ENCODE results near the gene KRTAP4-1. TPM values are rescaled to one million over a fixed set of nuclear protein-coding genes. Genes with fewer than 3 reads are reported as not detected.
"Not testable (repeated sequence)": the region's sequence is repeated elsewhere in the genome, so short reads cannot be mapped to it uniquely, and the experiment has no call there.

Gene KRTAP4-1
- total RNA-seq, 2 experiments from 2014 or later, result not detected

DNA sequence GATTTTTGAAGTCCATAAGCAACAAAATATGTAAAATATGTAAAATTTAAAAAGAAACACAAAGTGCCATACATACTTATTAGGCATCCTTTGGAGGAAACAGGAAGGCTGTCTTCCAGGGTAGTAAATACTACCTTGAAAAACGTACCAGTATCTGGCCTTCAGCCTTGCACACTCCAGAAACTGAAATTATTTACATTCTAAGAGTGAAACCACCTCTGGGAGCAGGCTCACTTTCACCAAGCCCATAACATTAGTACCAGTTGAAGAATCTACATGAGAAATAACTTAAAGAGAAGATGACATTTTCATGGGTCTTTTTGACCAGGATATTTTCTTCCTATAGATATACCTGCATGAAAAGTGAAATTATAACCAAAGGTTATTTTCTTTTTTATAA lies 11.4 kb upstream of the KRTAP4-1 start:
- H3K27me3 Mint-ChIP-seq (ENCODE audit: low read depth), result peaks cover 13% of the 10 kb centered on the region
- no peak overlapping the region for H3K27ac Mint-ChIP-seq
- no peak overlapping the region for H3K4me3 Mint-ChIP-seq
- H3K36me3 Mint-ChIP-seq (ENCODE audit: low read depth), result no peaks in the 10 kb centered on the region
- ChIA-PET POLR2A (no interaction called here), CTCF (no interaction called here)
- no peaks in the 10 kb centered on the region for H3K9me3 Mint-ChIP-seq (ENCODE audit: insufficient read depth)
- no peaks in the 10 kb centered on the region for H3K4me1 Mint-ChIP-seq (ENCODE audit: low read depth)
- no peak for DNase-seq
- no peak for ATAC-seq

DNA sequence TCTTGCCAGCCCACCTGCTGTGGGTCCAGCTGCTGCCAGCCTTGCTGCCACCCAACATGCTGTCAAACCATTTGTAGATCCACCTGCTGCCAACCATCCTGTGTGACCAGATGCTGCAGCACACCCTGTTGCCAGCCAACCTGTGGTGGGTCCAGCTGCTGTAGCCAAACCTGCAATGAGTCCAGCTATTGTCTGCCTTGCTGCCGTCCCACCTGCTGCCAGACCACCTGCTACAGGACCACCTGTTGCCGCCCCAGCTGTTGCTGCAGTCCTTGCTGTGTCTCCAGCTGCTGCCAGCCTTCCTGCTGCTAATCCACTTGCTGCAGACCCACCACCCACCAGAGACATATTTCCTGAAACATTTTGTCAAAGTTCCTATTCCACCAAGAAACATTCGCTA lies 5.6 kb upstream of the KRTAP4-1 start:
- ATAC-seq, result no peak
- ChIA-PET CTCF (no interaction called here), POLR2A (no interaction called here)
- Mint-ChIP-seq H3K27me3 (ENCODE audit: low read depth) (peaks cover 7% of the 10 kb centered on the region), H3K9me3 (ENCODE audit: insufficient read depth) (no peaks in the 10 kb centered on the region), H3K27ac (no peak overlapping the region), H3K4me3 (no peak overlapping the region), H3K4me1 (ENCODE audit: low read depth) (no peaks in the 10 kb centered on the region), H3K36me3 (ENCODE audit: low read depth) (no peaks in the 10 kb centered on the region)
- DNase-seq, result no peak

DNA sequence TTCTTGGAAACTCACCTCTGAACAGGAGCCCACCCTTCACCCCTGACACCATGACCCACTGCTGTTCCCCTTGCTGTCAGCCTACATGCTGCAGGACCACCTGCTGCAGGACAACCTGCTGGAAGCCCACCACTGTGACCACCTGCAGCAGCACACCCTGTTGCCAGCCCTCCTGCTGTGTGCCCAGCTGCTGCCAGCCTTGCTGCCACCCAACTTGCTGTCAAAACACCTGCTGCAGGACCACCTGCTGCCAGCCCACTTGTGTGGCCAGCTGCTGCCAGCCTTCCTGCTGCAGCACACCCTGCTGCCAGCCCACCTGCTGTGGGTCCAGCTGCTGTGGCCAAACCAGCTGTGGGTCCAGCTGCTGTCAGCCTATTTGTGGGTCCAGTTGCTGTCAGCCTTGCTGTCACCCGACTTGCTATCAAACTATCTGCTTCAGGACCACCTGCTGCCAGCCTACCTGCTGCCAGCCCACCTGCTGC lies 5.2 kb upstream of the KRTAP4-1 start, which contains the start of gene KRTAP9-1:
KRTAP9-1 (plus strand) TSS at position 51 of the 482 bp plus-strand sequence; CDS start at position 51, 0 bp downstream.
- H3K27ac Mint-ChIP-seq; ATAC-seq; H3K9me3 Mint-ChIP-seq (ENCODE audit: insufficient read depth); H3K4me3 Mint-ChIP-seq; H3K4me1 Mint-ChIP-seq (ENCODE audit: low read depth); DNase-seq; POLR2A ChIA-PET; H3K36me3 Mint-ChIP-seq (ENCODE audit: low read depth); CTCF ChIA-PET; H3K27me3 Mint-ChIP-seq (ENCODE audit: low read depth): not testable (repeated sequence)

DNA sequence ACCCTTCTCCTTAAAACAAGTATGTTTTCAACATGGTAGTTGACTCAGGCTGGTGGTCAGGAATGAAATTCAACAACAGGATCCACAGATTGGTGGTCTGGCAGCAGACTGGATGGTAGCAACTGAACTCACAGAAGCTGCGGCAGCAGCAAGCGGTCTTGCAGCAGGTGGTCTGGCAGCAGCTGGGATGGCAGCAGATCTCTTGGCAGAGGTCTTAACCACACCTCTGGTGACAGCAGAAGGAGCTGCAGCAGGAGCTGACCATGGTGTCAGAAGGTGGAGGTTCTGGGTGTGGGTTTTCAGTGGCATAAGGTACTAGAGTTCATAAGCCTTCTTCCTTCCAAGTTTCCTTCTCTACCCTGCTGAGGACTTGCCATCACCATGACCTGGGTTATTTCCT lies 2.2 kb upstream of the KRTAP4-1 start:
- H3K27me3 Mint-ChIP-seq (ENCODE audit: low read depth), result peaks cover 10% of the 10 kb centered on the region
- H3K4me1 Mint-ChIP-seq (ENCODE audit: low read depth), result no peaks in the 10 kb centered on the region
- DNase-seq (no peak), ATAC-seq (no peak)
- no peak overlapping the region for H3K4me3 Mint-ChIP-seq
- H3K27ac Mint-ChIP-seq, result no peak overlapping the region
- CTCF ChIA-PET, result no interaction called here
- H3K36me3 Mint-ChIP-seq (ENCODE audit: low read depth), result no peaks in the 10 kb centered on the region
- POLR2A ChIA-PET, result no interaction called here
- no peaks in the 10 kb centered on the region for H3K9me3 Mint-ChIP-seq (ENCODE audit: insufficient read depth)

DNA sequence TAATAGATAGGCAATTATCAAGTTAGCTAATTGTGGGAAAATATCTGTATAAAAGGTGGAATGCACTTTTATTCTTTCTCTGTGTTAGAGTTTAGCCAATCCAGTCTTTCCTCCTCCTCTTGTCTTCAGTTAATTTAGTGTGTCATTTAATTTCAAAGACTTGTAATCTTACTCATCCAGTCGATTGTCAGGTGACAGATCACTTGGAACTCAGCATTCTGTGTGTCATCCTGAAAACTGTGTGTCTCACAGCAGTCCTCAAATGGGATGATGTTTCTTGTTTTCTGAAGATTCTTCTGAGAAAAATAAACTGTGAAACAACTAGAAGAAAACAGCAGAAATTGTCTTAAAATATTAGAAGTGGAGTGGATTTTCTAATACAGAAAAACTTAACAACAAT lies 290 bp upstream of the KRTAP4-1 start:
- no peaks in the 10 kb centered on the region for H3K36me3 Mint-ChIP-seq (ENCODE audit: low read depth)
- CTCF ChIA-PET, result no interaction called here
- no peak overlapping the region for H3K4me3 Mint-ChIP-seq
- peaks cover 8% of the 10 kb centered on the region for H3K27me3 Mint-ChIP-seq (ENCODE audit: low read depth)
- H3K9me3 Mint-ChIP-seq (ENCODE audit: insufficient read depth), result no peaks in the 10 kb centered on the region
- POLR2A ChIA-PET, result no interaction called here
- ATAC-seq (no peak), DNase-seq (no peak)
- no peaks in the 10 kb centered on the region for H3K4me1 Mint-ChIP-seq (ENCODE audit: low read depth)
- no peak overlapping the region for H3K27ac Mint-ChIP-seq

DNA sequence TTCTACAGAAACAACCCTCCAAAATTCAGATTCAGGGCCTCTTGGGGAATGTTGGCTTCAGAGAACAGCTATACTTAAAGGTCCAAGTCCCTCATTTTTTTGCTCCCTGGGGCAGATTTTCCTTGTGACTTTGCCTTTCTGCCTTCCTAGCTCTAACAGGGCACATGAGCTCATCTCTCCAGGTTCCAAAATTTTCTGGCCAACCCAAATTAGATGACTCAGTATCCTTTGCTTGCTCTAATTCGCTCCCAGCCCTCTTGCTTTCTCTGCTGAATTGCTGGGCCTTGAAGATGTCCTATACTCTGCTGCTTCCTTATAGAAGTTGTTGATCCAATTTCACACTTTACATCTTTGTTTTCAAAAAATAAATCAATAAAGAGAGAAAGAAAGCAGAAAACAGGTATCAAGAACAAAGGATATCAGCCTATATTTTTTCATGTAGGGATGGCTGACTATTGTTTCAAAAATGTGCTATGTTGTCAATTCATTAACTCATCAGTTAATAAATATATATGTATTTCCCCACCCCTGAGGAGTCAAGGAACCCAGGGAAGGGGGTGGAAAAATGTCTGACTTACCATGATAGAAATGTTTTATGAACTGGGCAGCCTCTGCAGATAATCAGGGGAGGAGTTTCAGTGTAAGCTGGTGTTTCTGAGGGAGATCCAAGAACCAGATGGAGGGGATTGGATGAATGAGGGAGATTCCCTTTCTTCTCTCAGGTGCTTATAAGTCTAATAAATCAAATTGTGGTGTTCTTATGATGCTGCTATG lies 5.7 kb downstream of the KRTAP4-1 start:
- DNase-seq, result no peak
- Mint-ChIP-seq H3K4me1 (ENCODE audit: low read depth) (no peaks in the 10 kb centered on the region), H3K27ac (no peak overlapping the region), H3K9me3 (ENCODE audit: insufficient read depth) (no peaks in the 10 kb centered on the region), H3K4me3 (no peak overlapping the region), H3K27me3 (ENCODE audit: low read depth) (peaks cover 3% of the 10 kb centered on the region), H3K36me3 (ENCODE audit: low read depth) (no peaks in the 10 kb centered on the region)
- CTCF ChIA-PET, result interaction anchor here (1.3 kb wide), 1 partner anchor 370 kb away, joined by 4 read pairs; no protein-coding TSS in a partner anchor
- no peak for ATAC-seq
- POLR2A ChIA-PET, result no interaction called here

DNA sequence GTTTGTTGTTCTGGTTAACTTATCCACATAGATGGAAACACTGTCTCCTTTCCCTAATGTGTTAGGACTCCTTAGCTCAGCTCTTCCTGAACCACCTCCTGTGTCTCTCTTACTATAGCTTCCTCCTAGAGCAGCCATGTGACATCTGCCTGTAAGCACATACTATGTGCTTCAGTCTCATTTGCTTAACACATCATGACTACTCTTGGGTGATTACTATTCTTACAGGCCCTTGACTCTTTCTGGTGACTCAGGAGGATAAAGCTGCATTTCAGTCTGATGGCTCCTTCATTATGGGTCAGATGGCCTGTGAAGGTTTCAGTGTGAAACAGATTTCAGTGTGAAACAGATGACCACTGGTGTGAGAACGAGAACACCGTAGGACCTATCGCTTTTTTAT lies 6.4 kb downstream of the KRTAP4-1 start:
- POLR2A ChIA-PET, result no interaction called here
- CTCF ChIA-PET, result interaction anchor here (1.3 kb wide), 1 partner anchor 371 kb away, joined by 4 read pairs; no protein-coding TSS in a partner anchor
- H3K27me3 Mint-ChIP-seq (ENCODE audit: low read depth), result peaks cover 3% of the 10 kb centered on the region

DNA sequence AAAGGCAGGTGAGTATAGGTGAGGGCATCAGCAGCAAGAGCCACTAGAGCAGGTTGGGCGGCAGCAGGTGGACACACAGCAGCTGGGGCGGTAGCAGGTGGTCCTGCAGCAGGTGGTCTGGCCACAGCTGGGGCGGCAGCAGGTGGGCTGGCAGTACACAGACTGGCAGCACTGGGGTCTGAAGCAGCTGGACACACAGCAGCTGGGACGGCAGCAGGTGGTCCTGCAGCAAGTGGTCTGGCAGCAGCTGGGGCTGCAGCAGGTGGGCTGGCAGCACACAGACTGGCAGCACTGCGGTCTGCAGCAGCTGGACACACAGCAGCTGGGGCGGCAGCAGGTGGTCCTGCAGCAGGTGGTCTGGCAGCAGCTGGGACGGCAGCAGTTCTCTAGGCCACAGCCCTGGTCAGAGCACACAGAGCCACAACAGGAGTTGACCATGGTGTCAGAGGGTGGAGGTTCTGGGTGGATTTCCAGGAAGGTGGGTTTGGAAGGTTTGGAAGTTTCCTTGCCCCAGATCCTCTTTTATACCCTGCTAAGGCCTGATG lies 6.9 kb downstream of the KRTAP4-1 start, which contains the start of gene KRTAP4-2:
KRTAP4-2 (minus strand) TSS at position 495 of the 545 bp plus-strand sequence; CDS start at position 438, 57 bp downstream.
- no peak within 1 kb of the TSS for H3K27ac Mint-ChIP-seq
- no peaks in the 10 kb centered on the region for H3K9me3 Mint-ChIP-seq (ENCODE audit: insufficient read depth)
- no peaks in the 10 kb centered on the region for H3K4me1 Mint-ChIP-seq (ENCODE audit: low read depth)
- peaks cover 3% of the 10 kb centered on the region for H3K27me3 Mint-ChIP-seq (ENCODE audit: low read depth)
- ATAC-seq (no peak), DNase-seq (no peak)
- H3K4me3 Mint-ChIP-seq, result no peak within 1 kb of the TSS
- ChIA-PET POLR2A (no interaction called here), CTCF (interaction anchor here (1.3 kb wide), 1 partner anchor 371 kb away, joined by 4 read pairs; no protein-coding TSS in a partner anchor)
- no peaks in the 10 kb centered on the region for H3K36me3 Mint-ChIP-seq (ENCODE audit: low read depth)

More for the DNA sequence above, 6.4 kb downstream of the KRTAP4-1 start:
- no peaks in the 10 kb centered on the region for H3K36me3 Mint-ChIP-seq (ENCODE audit: low read depth)
- no peak overlapping the region for H3K27ac Mint-ChIP-seq
- DNase-seq, result no peak
- no peaks in the 10 kb centered on the region for H3K4me1 Mint-ChIP-seq (ENCODE audit: low read depth)
- no peak overlapping the region for H3K4me3 Mint-ChIP-seq
- no peaks in the 10 kb centered on the region for H3K9me3 Mint-ChIP-seq (ENCODE audit: insufficient read depth)
- ATAC-seq, result no peak

DNA sequence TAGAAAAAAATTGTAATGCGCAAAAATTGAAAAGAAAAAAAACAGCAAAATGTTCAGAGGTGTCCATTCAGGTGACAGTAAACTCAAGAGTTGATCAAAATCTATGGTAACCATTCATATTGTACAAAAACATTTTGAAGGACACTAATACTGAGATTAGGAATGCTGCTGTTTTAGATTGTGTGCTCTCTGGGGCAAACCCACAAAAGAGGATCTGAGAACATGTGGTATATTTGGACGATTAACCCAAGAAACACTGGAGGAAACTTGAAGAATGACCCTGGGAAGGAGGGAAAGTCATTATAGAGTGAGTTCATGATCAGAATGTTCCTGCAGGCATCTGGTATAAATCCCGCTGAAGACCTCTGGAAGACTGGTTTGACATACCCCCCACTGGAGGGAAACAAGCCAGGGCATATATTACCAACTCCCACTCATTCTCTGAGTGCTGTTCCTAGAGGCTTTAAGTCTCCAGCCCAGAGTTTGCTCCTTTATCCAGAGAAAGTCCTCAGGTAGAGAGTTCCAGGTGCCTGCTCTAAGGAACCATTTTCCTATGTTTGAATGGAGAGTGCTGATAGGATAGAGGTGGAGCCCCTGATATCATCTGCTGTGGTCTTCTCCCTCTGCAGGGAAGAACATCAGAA lies 7.8 kb downstream of the KRTAP4-1 start:
- H3K27ac Mint-ChIP-seq, result no peak overlapping the region
- H3K4me3 Mint-ChIP-seq, result no peak overlapping the region
- POLR2A ChIA-PET, result no interaction called here
- DNase-seq (no peak), ATAC-seq (no peak)
- H3K36me3 Mint-ChIP-seq (ENCODE audit: low read depth), result no peaks in the 10 kb centered on the region
- CTCF ChIA-PET, result no interaction called here
- H3K9me3 Mint-ChIP-seq (ENCODE audit: insufficient read depth), result no peaks in the 10 kb centered on the region
- H3K4me1 Mint-ChIP-seq (ENCODE audit: low read depth), result no peaks in the 10 kb centered on the region
- H3K27me3 Mint-ChIP-seq (ENCODE audit: low read depth), result peaks cover 6% of the 10 kb centered on the region

DNA sequence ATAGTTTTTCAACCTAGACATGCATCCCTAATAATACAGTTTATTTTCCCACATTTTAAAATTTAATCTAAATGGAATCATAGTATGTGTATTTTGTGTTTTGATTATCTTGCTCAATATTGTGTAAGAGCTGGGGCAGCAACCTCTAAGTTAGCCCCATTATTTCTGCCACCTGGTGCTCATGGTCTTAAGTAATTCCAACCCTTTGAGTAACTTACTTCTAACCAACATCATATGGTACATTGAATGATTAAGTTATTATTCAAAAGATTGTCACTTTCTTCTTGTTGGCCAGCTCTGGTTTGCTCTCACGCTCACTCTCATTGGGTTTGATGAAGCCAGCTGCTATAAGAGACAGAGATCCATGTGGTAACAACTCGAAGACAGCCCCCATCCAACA lies 12.8 kb downstream of the KRTAP4-1 start:
- no peak for ATAC-seq
- ChIA-PET CTCF (no interaction called here), POLR2A (no interaction called here)
- Mint-ChIP-seq H3K36me3 (ENCODE audit: low read depth) (no peaks in the 10 kb centered on the region), H3K27ac (no peak overlapping the region), H3K9me3 (ENCODE audit: insufficient read depth) (no peaks in the 10 kb centered on the region), H3K4me3 (no peak overlapping the region), H3K27me3 (ENCODE audit: low read depth) (peaks cover 3% of the 10 kb centered on the region), H3K4me1 (ENCODE audit: low read depth) (no peaks in the 10 kb centered on the region)
- DNase-seq, result no peak

DNA sequence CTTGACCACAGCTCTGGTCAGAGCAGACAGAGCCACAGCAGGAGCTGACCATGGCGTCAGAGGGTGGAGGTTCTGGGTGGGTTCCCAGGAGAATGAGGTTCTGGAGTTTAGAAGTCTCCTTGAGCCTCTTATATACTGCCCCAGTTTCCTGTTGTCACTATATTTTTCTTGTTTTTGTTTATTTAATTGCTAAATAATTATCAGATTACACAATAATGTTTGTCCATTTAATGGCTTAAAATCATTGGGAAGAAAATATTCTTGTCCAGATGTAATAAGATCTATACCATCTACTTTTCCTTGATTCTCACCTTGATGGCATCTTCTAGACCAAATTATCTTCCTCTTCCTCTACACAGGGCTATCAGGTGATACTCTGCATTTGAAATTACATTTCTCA lies 16.6 kb downstream of the KRTAP4-1 start, which contains the start of gene KRTAP4-3:
KRTAP4-3 (minus strand) TSS at position 101 of the 400 bp plus-strand sequence; CDS start at position 52, 49 bp downstream.
- no peaks in the 10 kb centered on the region for H3K36me3 Mint-ChIP-seq (ENCODE audit: low read depth)
- H3K4me3 Mint-ChIP-seq, result no peak within 1 kb of the TSS
- ChIA-PET POLR2A (no interaction called here), CTCF (no interaction called here)
- H3K4me1 Mint-ChIP-seq (ENCODE audit: low read depth), result no peaks in the 10 kb centered on the region
- DNase-seq (no peak), ATAC-seq (no peak)
- H3K27ac Mint-ChIP-seq, result no peak within 1 kb of the TSS
- peaks cover 6% of the 10 kb centered on the region for H3K27me3 Mint-ChIP-seq (ENCODE audit: low read depth)
- H3K9me3 Mint-ChIP-seq (ENCODE audit: insufficient read depth), result no peaks in the 10 kb centered on the region

DNA sequence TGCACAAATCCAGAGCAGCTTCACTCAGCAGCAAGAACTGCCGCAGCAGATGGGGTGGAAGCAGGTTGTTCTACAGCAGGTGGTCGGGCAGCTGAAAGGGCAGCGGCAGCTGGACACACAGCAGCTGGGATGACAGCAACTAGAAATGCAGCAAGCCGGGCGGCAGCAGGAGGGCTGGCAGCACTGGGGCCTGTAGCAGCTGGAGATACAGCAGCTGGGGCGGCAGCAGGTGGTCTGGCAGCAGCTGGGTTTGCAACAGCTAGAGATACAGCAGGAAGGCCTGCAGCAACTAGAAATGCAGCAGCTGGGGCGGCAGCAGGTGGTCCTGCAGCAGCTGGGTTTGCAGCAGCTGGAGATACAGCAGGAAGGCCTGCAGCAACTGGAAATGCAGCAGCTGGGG lies 17.1 kb downstream of the KRTAP4-1 start:
- Mint-ChIP-seq H3K36me3 (ENCODE audit: low read depth) (no peaks in the 10 kb centered on the region), H3K4me3 (no peak overlapping the region), H3K4me1 (ENCODE audit: low read depth) (no peaks in the 10 kb centered on the region), H3K27ac (no peak overlapping the region), H3K9me3 (ENCODE audit: insufficient read depth) (no peaks in the 10 kb centered on the region), H3K27me3 (ENCODE audit: low read depth) (peaks cover 8% of the 10 kb centered on the region)
- no peak for DNase-seq
- no peak for ATAC-seq
- ChIA-PET POLR2A (no interaction called here), CTCF (no interaction called here)
